Panc1 (cell line): ENCODE measurements around the gene KRT86.

Experiments
- CTCF ChIP-seq: fragments of 450-650 bp; IDR thresholded peaks from 2 replicates; pipeline ENCODE4 v1.5.1; 2017; ENCODE audit warnings: mild to moderate bottlenecking
- POLR2AphosphoS5 ChIP-seq: IDR thresholded peaks from 2 replicates; pipeline ENCODE4 v1.6.1; 2012; ENCODE audit warnings: mild to moderate bottlenecking, low read depth, low read length, moderate library complexity

GRCh38 chr12:52308806-52309425 is 34.5 kb downstream of the KRT86 start:
- TF ChIP-seq POLR2AphosphoS5 (no peak), CTCF (no peak)
